Measurements from ENCODE around the gene DNM3. TPM values are rescaled to one million over a fixed set of nuclear protein-coding genes. Genes with fewer than 3 reads are reported as not detected.
A peak's percentile ranks its signal among the peaks of the same experiment; 100 is the strongest.

The DNM3 gene
- total RNA-seq, 1 experiment from 2014 or later: 1.2 TPM

- CTCF ChIA-PET: interaction anchor here (0.7 to 6.6 kb wide), 12 partner anchors 12 to 458 kb away, joined by 3 to 102 read pairs (median 4); no protein-coding TSS in a partner anchor
- intact Hi-C loops (cut with micrococcal nuclease; ENCODE audit: unreplicated experiment): loop anchor here (1.0 kb wide), 2 partner anchors 184 to 340 kb away; no protein-coding TSS in a partner anchor
- H3K9me3 Mint-ChIP-seq (ENCODE audit: low read depth, unreplicated experiment): no peaks in the 10 kb centered on the region
- no peaks in the 10 kb centered on the region for H3K36me3 Mint-ChIP-seq (ENCODE audit: insufficient read depth, unreplicated experiment)
- TF ChIP-seq CTCF (IDR thresholded peaks at IDR 0.05; ENCODE audit: unreplicated experiment): peak; percentile 18
- H3K27ac Mint-ChIP-seq (ENCODE audit: unreplicated experiment): no peak overlapping the region
- H3K4me3 Mint-ChIP-seq (ENCODE audit: low read depth, unreplicated experiment): no peak overlapping the region
- no TSS peak for BruUV-seq (replicated peaks)
- H3K27me3 Mint-ChIP-seq (ENCODE audit: unreplicated experiment): no peaks in the 10 kb centered on the region
- DNase-seq: peak; percentile 49
- H3K4me1 Mint-ChIP-seq (ENCODE audit: low read depth, unreplicated experiment): peaks cover 20% of the 10 kb centered on the region
These were observed 144.3 kb downstream of the DNM3 start for GRCh38 chr1:171985639-171986038.

DNA sequence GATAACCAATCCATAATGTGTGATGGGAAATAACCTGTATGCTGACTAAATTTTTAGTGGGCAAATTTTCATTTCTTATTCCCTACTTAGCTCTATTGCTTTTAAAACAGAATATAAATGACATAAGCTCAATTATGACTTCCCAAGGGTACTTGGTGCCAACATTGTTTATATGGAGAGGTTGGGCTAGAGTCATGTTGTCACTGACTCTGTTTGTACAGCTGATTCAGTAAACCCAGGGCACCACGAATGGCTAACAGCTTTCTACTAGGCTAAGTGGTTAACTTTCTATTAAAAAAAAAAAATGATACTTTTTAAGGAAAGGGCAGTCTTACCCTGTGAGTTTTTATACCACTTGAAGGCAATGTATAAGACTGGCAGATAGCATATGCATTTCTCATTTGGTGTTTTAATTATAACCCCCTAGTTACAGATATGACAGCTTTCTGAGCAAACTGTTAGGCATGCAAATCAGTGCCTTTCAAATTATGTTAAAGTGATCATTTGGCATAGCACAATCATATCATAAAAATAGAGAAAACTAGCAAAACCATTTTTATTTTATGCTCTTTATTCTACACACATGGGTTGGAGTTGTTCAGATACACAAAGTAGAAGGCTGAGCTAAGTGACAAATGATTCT lies 147.1 kb downstream of the DNM3 start:
- Mint-ChIP-seq H3K4me3 (ENCODE audit: low read depth, unreplicated experiment) (no peak overlapping the region), H3K4me1 (ENCODE audit: low read depth, unreplicated experiment) (peaks cover 14% of the 10 kb centered on the region), H3K9me3 (ENCODE audit: low read depth, unreplicated experiment) (no peaks in the 10 kb centered on the region), H3K27me3 (ENCODE audit: unreplicated experiment) (no peaks in the 10 kb centered on the region), H3K27ac (ENCODE audit: unreplicated experiment) (no peak overlapping the region), H3K36me3 (ENCODE audit: insufficient read depth, unreplicated experiment) (no peaks in the 10 kb centered on the region)
- BruUV-seq (replicated peaks): no TSS peak
- intact Hi-C loops (cut with micrococcal nuclease; ENCODE audit: unreplicated experiment): no loop called here
- no peak for DNase-seq
- TF ChIP-seq CTCF (IDR thresholded peaks at IDR 0.05; ENCODE audit: unreplicated experiment): no peak
- CTCF ChIA-PET: interaction anchor here (0.8 kb wide), 2 partner anchors 180 to 188 kb away, joined by 3 read pairs; no protein-coding TSS in a partner anchor

DNA sequence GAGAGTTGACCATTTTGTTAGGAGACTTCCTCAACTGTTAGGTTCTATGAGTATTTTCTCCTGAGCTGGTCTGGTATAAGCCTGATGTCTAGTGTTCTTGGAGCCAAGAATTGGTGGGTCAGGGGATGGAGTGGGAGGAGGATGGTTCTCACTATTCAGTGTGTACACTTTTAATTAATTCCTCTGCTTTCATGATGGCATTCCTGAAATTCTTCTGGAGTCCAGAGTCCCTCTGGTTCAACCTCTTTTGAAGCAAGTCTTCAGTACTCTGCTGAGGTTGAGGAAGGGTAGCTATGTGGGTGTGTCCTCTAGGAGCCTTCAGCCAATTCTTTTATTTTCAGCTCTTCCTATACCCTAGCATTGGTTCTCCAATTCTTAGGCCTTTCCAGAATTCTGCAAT lies 149.1 kb downstream of the DNM3 start:
- no peak overlapping the region for H3K4me3 Mint-ChIP-seq (ENCODE audit: low read depth, unreplicated experiment)
- intact Hi-C loops (cut with micrococcal nuclease; ENCODE audit: unreplicated experiment): no loop called here
- no peaks in the 10 kb centered on the region for H3K27me3 Mint-ChIP-seq (ENCODE audit: unreplicated experiment)
- no peaks in the 10 kb centered on the region for H3K36me3 Mint-ChIP-seq (ENCODE audit: insufficient read depth, unreplicated experiment)
- BruUV-seq (replicated peaks): no TSS peak
- CTCF ChIA-PET: no interaction called here
- DNase-seq: no peak
- no peaks in the 10 kb centered on the region for H3K9me3 Mint-ChIP-seq (ENCODE audit: low read depth, unreplicated experiment)
- no peak overlapping the region for H3K27ac Mint-ChIP-seq (ENCODE audit: unreplicated experiment)
- no peak for TF ChIP-seq CTCF (IDR thresholded peaks at IDR 0.05; ENCODE audit: unreplicated experiment)
- H3K4me1 Mint-ChIP-seq (ENCODE audit: low read depth, unreplicated experiment): peaks cover 9% of the 10 kb centered on the region

- no peak for TF ChIP-seq CTCF (IDR thresholded peaks at IDR 0.05; ENCODE audit: unreplicated experiment)
- peaks cover 9% of the 10 kb centered on the region for H3K4me1 Mint-ChIP-seq (ENCODE audit: low read depth, unreplicated experiment)
- no peaks in the 10 kb centered on the region for H3K9me3 Mint-ChIP-seq (ENCODE audit: low read depth, unreplicated experiment)
- CTCF ChIA-PET: interaction anchor here (0.6 kb wide), 1 partner anchor 177 kb away, joined by 3 read pairs; no protein-coding TSS in a partner anchor
- H3K27ac Mint-ChIP-seq (ENCODE audit: unreplicated experiment): no peak overlapping the region
- no peak overlapping the region for H3K4me3 Mint-ChIP-seq (ENCODE audit: low read depth, unreplicated experiment)
- H3K27me3 Mint-ChIP-seq (ENCODE audit: unreplicated experiment): no peaks in the 10 kb centered on the region
- BruUV-seq (replicated peaks): no TSS peak
- DNase-seq: no peak
- no peaks in the 10 kb centered on the region for H3K36me3 Mint-ChIP-seq (ENCODE audit: insufficient read depth, unreplicated experiment)
- intact Hi-C loops (cut with micrococcal nuclease; ENCODE audit: unreplicated experiment): no loop called here
These were observed 153.0 kb downstream of the DNM3 start for GRCh38 chr1:171994293-171994692.
